Measurements from ENCODE around the gene MMP21.
A peak's percentile ranks its signal among the peaks of the same experiment; 100 is the strongest.

Gene MMP21, protein sequence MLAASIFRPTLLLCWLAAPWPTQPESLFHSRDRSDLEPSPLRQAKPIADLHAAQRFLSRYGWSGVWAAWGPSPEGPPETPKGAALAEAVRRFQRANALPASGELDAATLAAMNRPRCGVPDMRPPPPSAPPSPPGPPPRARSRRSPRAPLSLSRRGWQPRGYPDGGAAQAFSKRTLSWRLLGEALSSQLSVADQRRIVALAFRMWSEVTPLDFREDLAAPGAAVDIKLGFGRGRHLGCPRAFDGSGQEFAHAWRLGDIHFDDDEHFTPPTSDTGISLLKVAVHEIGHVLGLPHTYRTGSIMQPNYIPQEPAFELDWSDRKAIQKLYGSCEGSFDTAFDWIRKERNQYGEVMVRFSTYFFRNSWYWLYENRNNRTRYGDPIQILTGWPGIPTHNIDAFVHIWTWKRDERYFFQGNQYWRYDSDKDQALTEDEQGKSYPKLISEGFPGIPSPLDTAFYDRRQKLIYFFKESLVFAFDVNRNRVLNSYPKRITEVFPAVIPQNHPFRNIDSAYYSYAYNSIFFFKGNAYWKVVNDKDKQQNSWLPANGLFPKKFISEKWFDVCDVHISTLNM

DNA sequence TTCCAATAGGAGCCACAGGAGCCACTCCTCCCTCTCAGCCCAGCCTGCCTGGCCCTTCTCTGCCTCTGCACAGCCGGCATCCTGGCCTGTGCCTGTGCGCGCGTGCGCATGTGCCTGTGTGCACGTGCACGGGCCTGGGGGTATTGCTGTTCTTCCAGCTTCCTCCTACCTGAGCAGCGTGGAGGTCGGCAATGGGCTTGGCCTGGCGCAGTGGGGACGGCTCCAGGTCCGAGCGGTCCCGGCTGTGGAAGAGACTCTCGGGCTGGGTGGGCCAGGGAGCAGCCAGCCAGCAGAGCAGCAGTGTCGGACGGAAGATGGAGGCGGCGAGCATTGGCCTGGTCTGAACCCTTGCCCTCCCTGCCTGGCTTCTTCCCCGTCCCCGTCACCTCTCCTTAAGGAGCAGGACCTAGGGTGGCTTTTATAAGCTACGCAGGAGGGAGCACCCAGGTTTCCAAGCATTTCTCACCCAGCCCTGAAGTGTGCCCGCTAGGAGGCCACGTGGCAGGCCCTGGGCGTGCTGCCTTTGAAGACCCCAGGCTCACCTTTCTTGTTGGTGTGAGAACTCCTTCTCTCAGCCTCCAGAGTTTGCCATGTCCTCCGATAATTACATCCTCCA lies at the start of gene MMP21:
MMP21 (minus strand) TSS at position 331 of the 616 bp plus-strand sequence; CDS start at position 331, 0 bp downstream.
- DNase-seq (ENCODE audit: low read depth), result no peak
- TF ChIP-seq, protein P1, sequence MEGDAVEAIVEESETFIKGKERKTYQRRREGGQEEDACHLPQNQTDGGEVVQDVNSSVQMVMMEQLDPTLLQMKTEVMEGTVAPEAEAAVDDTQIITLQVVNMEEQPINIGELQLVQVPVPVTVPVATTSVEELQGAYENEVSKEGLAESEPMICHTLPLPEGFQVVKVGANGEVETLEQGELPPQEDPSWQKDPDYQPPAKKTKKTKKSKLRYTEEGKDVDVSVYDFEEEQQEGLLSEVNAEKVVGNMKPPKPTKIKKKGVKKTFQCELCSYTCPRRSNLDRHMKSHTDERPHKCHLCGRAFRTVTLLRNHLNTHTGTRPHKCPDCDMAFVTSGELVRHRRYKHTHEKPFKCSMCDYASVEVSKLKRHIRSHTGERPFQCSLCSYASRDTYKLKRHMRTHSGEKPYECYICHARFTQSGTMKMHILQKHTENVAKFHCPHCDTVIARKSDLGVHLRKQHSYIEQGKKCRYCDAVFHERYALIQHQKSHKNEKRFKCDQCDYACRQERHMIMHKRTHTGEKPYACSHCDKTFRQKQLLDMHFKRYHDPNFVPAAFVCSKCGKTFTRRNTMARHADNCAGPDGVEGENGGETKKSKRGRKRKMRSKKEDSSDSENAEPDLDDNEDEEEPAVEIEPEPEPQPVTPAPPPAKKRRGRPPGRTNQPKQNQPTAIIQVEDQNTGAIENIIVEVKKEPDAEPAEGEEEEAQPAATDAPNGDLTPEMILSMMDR (IDR thresholded peaks at IDR 0.05; ENCODE audit: low read depth, low read length, missing control alignments), result no peak
- H3K4me3 ChIP-seq (ENCODE audit: low read depth, low read length), result no peak within 1 kb of the TSS

DNA sequence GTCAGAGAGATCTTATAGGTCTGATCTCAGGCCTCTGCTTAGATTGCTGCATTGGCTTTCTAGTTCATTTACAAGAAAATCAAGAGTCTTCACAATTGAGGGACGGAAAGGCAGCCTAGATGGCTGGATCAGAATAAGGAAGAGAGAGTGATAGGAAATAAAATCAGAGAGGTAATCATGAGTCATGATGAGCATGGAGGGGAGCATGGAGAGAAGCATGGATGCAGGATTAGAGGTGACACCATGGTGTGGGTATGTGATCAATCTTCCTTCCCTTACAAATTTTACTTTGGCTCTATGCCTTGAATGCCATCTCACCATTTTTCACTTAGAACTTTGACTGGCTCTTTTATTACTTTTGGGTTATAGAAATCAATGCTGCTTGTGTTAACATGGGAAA lies 49.1 kb upstream of the MMP21 start:
- DNase-seq (ENCODE audit: low read depth), result no peak
- TF ChIP-seq, protein P1 (IDR thresholded peaks at IDR 0.05; ENCODE audit: low read depth, low read length, missing control alignments), result no peak
- peak overlapping the region; percentile 85 for H3K4me3 ChIP-seq (ENCODE audit: low read depth, low read length)

DNA sequence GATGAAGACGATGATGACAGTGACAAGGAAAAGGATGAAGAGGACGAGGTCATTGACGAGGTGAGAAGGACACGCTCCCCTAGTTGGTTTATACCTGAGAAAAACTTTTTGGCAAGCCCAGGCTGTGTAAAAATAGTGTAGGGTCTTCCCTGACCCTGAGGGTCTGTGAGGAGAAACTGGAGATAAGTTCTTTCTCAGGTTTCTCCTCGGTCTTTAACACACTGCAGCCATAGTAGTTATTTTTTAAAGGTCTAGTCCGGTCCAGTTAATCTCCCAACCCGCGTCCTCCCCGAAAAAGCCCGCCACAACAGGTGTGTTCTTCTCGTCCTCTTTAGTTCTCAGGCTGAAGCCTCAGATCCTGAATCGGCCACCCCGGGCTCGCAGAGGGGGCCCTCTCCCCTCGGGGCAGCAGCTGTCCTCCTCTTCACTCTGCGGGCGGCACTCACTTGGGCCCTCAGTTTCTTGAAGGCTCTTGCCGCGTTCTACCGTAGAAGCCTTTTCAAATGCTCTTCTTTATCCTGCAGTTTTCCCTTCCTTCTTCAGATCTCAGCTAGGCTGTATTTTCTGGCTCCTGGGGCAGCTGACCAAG lies 48.1 kb upstream of the MMP21 start:
- no peak for DNase-seq (ENCODE audit: low read depth)
- peak overlapping the region; percentile 85 for H3K4me3 ChIP-seq (ENCODE audit: low read depth, low read length)
- TF ChIP-seq, protein P1 (IDR thresholded peaks at IDR 0.05; ENCODE audit: low read depth, low read length, missing control alignments), result no peak

DNA sequence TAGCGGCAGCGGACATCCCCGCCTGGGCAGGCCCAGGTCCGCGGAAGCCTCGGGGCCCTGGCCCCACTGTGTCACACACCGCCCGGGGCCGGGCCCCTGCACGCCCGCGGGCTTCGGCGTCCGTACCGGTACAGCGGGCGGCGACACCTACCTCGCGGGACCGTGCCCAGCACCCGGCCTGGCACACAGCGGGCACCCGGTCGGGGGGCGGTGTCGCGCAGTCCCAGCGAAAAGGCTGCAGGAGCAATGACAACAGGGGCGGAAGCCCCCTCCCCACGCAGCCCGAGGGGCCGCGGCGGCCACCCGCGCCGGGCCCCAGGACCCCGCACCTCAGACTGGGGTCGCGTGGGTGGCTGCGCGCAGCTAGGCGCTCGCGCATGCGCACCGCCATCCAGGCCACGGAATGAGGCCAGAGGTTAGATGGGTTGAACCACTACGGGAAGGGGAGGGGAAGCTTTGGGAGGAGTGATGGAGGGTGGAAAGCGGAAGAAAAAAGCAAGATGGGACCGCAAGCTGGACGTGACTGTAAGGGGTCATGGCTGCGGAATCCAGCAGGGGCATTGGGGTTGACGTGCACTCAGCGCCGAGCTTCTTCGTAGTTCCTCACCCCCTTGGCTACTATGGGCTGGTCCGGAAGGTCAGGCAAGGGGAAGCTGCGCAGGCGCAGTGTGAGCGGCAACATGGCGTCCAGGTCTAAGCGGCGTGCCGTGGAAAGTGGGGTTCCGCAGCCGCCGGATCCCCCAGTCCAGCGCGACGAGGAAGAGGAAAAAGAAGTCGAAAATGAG lies 47.4 kb upstream of the MMP21 start, which contains the start of the genes BCCIP and UROS:
BCCIP (plus strand) TSS at position 669 of the 785 bp plus-strand sequence; CDS start at position 681, 12 bp downstream.
UROS (minus strand) TSS at position 381 of the 785 bp plus-strand sequence. CDS start 6,759 bp downstream, outside the sequence.
- TF ChIP-seq, protein P1 (IDR thresholded peaks at IDR 0.05; ENCODE audit: low read depth, low read length, missing control alignments), result no peak
- peak within 1 kb of the TSS; percentile 85 for H3K4me3 ChIP-seq (ENCODE audit: low read depth, low read length)
- DNase-seq (ENCODE audit: low read depth), result peak; percentile 80

DNA sequence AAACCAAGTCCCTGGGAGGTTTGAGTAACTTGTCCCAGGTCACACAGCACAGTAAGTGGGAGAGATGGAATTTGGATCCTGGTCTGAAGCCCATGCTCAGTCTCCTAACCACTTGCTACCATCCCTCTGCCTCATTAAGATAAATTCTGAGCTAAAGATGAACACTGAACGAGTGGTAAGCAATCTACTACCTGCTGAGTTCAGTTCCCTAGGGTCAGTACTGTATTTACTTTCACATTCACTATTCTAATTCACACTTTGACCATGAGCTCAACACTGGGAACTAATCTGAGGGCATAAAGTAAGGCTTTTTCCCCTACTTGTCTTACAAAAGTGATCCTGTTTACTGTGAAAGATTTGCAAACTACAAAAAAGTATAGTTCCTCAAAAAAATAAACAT lies 45.1 kb upstream of the MMP21 start:
- TF ChIP-seq, protein P1 (IDR thresholded peaks at IDR 0.05; ENCODE audit: low read depth, low read length, missing control alignments), result no peak
- H3K4me3 ChIP-seq (ENCODE audit: low read depth, low read length), result no peak overlapping the region
- no peak for DNase-seq (ENCODE audit: low read depth)

DNA sequence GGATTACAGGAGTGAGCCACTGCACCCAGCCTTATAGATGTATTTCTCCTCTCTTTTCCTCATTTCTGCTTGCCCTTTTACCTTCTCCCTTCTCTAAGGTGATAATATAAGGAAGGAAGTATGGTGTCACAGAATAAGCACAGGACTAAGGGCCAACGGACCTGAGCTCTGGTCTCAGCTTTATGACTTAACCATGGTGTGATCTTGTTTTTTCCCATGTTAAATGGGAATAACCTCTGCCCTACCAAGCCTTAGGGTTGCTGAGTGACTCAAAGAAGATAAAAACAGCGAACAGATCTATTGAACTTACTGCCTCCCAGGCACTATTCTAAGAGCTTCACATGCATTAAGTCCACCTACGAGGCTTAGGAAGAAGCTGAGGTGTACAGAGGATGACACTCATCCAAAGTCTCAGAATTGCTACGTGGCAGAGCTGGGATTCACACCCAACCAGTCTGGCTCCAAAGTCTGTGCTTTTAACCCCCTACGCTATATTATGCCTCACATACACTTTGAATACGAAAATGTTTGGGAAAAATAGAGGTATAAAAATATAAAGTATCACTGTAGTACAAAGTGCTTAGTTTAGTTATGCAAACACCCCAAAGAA lies 41.8 kb upstream of the MMP21 start:
- no peak overlapping the region for H3K4me3 ChIP-seq (ENCODE audit: low read depth, low read length)
- TF ChIP-seq, protein P1 (IDR thresholded peaks at IDR 0.05; ENCODE audit: low read depth, low read length, missing control alignments), result no peak
- no peak for DNase-seq (ENCODE audit: low read depth)
